ENCODE data around the gene RNPEP. TPM values are rescaled to one million over a fixed set of nuclear protein-coding genes. Genes with fewer than 3 reads are reported as not detected.

Gene RNPEP
- total and polyA plus RNA-seq, 2 experiments from 2014 or later: 32.1 to 80.3 TPM

DNA sequence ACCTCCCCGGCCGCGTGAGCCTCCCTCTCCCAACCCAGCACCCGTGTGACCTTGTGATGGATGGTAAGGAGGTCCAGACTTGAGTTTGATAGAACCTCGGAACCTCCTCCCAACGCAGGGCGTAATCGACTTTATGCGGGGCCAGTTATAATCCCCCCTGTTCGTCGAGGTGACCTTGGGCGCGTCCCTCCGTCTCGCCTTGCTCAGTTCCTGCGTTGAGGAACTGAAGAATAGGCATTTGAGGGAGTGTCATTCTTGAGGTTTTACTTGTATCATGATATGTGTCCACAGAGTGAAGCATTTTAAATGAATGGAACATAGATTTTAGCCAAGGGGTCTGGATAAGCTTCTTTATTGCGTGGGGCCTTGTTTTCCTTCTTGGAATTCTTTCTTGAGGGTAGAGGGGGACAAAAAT lies 26.7 kb upstream of the RNPEP start:
- peak overlapping the region; percentile 97 for H3K4me3 Mint-ChIP-seq
- peaks cover 4% of the 10 kb centered on the region for H3K27me3 Mint-ChIP-seq (ENCODE audit: insufficient read depth, low read depth, poor library complexity)
- Histone ChIP-seq H3K27me3 (ENCODE audit: insufficient read depth) (no peaks in the 10 kb centered on the region), H4K20me1 (replicated peaks; ENCODE audit: insufficient read depth) (peaks cover 27% of the 10 kb centered on the region), H3K79me2 (replicated peaks; ENCODE audit: insufficient read depth) (peaks cover 45% of the 10 kb centered on the region), H3F3A (replicated peaks; ENCODE audit: low read depth) (no peaks in the 10 kb centered on the region; the same call in 1 of the 2 replicates), H3K4me1 (ENCODE audit: insufficient read depth) (peaks cover 8% of the 10 kb centered on the region; the same call in 1 of the 2 replicates), H3K4me3 (peak overlapping the region; percentile 97), H3K36me3 (ENCODE audit: insufficient read depth) (peaks cover 23% of the 10 kb centered on the region), H3K27ac (ENCODE audit: low read depth) (peak overlapping the region; percentile 86), H3K4me2 (peak overlapping the region; percentile 86), H3K9me2 (ENCODE audit: insufficient read depth) (no peaks in the 10 kb centered on the region), H2AFZ (peak overlapping the region; percentile 93; the same call in 1 of the 2 replicates)
- ATAC-seq (peak; percentile 65), DNase-seq (ENCODE audit: low spot score) (no peak)
- TF ChIP-seq, protein P1, sequence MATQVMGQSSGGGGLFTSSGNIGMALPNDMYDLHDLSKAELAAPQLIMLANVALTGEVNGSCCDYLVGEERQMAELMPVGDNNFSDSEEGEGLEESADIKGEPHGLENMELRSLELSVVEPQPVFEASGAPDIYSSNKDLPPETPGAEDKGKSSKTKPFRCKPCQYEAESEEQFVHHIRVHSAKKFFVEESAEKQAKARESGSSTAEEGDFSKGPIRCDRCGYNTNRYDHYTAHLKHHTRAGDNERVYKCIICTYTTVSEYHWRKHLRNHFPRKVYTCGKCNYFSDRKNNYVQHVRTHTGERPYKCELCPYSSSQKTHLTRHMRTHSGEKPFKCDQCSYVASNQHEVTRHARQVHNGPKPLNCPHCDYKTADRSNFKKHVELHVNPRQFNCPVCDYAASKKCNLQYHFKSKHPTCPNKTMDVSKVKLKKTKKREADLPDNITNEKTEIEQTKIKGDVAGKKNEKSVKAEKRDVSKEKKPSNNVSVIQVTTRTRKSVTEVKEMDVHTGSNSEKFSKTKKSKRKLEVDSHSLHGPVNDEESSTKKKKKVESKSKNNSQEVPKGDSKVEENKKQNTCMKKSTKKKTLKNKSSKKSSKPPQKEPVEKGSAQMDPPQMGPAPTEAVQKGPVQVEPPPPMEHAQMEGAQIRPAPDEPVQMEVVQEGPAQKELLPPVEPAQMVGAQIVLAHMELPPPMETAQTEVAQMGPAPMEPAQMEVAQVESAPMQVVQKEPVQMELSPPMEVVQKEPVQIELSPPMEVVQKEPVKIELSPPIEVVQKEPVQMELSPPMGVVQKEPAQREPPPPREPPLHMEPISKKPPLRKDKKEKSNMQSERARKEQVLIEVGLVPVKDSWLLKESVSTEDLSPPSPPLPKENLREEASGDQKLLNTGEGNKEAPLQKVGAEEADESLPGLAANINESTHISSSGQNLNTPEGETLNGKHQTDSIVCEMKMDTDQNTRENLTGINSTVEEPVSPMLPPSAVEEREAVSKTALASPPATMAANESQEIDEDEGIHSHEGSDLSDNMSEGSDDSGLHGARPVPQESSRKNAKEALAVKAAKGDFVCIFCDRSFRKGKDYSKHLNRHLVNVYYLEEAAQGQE (IDR thresholded peaks at IDR 0.05; ENCODE audit: unreplicated experiment): no peak
- TF ChIP-seq ZNF114 (CRISPR knock-in tag; IDR thresholded peaks at IDR 0.05) (no peak), CREB1 (CRISPR knock-in tag; IDR thresholded peaks at IDR 0.05; ENCODE audit: low read depth) (no peak), EZH2phosphoT487 (IDR thresholded peaks at IDR 0.05; ENCODE audit: unreplicated experiment) (no peak), EZH2 (IDR thresholded peaks at IDR 0.05; ENCODE audit: low read depth, unreplicated experiment) (no peak), JUNB (IDR thresholded peaks at IDR 0.05; ENCODE audit: unreplicated experiment) (no peak), NANOG (IDR thresholded peaks at IDR 0.05; ENCODE audit: borderline replicate concordance) (no peak), ZNF331 (CRISPR knock-in tag; IDR thresholded peaks at IDR 0.05; ENCODE audit: low read depth) (no peak), POLR2AphosphoS5 (IDR thresholded peaks at IDR 0.05; ENCODE audit: low read depth) (no peak), STAT1 (IDR thresholded peaks at IDR 0.05; ENCODE audit: unreplicated experiment) (no peak)
- TF ChIP-seq, protein P2, sequence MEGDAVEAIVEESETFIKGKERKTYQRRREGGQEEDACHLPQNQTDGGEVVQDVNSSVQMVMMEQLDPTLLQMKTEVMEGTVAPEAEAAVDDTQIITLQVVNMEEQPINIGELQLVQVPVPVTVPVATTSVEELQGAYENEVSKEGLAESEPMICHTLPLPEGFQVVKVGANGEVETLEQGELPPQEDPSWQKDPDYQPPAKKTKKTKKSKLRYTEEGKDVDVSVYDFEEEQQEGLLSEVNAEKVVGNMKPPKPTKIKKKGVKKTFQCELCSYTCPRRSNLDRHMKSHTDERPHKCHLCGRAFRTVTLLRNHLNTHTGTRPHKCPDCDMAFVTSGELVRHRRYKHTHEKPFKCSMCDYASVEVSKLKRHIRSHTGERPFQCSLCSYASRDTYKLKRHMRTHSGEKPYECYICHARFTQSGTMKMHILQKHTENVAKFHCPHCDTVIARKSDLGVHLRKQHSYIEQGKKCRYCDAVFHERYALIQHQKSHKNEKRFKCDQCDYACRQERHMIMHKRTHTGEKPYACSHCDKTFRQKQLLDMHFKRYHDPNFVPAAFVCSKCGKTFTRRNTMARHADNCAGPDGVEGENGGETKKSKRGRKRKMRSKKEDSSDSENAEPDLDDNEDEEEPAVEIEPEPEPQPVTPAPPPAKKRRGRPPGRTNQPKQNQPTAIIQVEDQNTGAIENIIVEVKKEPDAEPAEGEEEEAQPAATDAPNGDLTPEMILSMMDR (conservative IDR thresholded peaks at IDR 0.05; ENCODE audit: low read depth in 2 of 2): no peak
- TF ChIP-seq, protein P3, sequence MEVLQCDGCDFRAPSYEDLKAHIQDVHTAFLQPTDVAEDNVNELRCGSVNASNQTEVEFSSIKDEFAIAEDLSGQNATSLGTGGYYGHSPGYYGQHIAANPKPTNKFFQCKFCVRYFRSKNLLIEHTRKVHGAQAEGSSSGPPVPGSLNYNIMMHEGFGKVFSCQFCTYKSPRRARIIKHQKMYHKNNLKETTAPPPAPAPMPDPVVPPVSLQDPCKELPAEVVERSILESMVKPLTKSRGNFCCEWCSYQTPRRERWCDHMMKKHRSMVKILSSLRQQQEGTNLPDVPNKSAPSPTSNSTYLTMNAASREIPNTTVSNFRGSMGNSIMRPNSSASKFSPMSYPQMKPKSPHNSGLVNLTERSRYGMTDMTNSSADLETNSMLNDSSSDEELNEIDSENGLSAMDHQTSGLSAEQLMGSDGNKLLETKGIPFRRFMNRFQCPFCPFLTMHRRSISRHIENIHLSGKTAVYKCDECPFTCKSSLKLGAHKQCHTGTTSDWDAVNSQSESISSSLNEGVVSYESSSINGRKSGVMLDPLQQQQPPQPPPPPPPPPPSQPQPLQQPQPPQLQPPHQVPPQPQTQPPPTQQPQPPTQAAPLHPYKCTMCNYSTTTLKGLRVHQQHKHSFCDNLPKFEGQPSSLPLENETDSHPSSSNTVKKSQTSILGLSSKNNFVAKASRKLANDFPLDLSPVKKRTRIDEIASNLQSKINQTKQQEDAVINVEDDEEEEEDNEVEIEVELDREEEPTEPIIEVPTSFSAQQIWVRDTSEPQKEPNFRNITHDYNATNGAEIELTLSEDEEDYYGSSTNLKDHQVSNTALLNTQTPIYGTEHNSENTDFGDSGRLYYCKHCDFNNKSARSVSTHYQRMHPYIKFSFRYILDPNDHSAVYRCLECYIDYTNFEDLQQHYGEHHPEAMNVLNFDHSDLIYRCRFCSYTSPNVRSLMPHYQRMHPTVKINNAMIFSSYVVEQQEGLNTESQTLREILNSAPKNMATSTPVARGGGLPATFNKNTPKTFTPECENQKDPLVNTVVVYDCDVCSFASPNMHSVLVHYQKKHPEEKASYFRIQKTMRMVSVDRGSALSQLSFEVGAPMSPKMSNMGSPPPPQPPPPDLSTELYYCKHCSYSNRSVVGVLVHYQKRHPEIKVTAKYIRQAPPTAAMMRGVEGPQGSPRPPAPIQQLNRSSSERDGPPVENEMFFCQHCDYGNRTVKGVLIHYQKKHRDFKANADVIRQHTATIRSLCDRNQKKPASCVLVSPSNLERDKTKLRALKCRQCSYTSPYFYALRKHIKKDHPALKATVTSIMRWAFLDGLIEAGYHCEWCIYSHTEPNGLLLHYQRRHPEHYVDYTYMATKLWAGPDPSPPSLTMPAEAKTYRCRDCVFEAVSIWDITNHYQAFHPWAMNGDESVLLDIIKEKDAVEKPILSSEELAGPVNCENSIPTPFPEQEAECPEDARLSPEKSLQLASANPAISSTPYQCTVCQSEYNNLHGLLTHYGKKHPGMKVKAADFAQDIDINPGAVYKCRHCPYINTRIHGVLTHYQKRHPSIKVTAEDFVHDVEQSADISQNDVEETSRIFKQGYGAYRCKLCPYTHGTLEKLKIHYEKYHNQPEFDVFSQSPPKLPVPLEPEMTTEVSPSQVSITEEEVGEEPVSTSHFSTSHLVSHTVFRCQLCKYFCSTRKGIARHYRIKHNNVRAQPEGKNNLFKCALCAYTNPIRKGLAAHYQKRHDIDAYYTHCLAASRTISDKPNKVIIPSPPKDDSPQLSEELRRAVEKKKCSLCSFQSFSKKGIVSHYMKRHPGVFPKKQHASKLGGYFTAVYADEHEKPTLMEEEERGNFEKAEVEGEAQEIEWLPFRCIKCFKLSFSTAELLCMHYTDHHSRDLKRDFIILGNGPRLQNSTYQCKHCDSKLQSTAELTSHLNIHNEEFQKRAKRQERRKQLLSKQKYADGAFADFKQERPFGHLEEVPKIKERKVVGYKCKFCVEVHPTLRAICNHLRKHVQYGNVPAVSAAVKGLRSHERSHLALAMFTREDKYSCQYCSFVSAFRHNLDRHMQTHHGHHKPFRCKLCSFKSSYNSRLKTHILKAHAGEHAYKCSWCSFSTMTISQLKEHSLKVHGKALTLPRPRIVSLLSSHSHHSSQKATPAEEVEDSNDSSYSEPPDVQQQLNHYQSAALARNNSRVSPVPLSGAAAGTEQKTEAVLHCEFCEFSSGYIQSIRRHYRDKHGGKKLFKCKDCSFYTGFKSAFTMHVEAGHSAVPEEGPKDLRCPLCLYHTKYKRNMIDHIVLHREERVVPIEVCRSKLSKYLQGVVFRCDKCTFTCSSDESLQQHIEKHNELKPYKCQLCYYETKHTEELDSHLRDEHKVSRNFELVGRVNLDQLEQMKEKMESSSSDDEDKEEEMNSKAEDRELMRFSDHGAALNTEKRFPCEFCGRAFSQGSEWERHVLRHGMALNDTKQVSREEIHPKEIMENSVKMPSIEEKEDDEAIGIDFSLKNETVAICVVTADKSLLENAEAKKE (CRISPR knock-in tag; IDR thresholded peaks at IDR 0.05): no peak
- TF ChIP-seq, protein P4, sequence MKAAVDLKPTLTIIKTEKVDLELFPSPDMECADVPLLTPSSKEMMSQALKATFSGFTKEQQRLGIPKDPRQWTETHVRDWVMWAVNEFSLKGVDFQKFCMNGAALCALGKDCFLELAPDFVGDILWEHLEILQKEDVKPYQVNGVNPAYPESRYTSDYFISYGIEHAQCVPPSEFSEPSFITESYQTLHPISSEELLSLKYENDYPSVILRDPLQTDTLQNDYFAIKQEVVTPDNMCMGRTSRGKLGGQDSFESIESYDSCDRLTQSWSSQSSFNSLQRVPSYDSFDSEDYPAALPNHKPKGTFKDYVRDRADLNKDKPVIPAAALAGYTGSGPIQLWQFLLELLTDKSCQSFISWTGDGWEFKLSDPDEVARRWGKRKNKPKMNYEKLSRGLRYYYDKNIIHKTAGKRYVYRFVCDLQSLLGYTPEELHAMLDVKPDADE (IDR thresholded peaks at IDR 0.05): no peak
- H3K36me3 Mint-ChIP-seq (ENCODE audit: low read depth): peaks cover 35% of the 10 kb centered on the region
- no peaks in the 10 kb centered on the region for H3K9me3 Mint-ChIP-seq
- H3K4me1 Mint-ChIP-seq: peaks cover 7% of the 10 kb centered on the region; the same call in 2 of the 3 replicates
- peak overlapping the region; percentile 98 for H3K27ac Mint-ChIP-seq

Data from GM23338 (cell line).